HL-60 (cell line): ENCODE results near the gene RECK.

Experiments used
- CTCF ChIP-seq: IDR thresholded peaks from one replicate; pipeline ENCODE4 v1.5.1; 2011; ENCODE audit warnings: low read length, control low read depth, inconsistent platforms; ENCODE audit not compliant: insufficient read depth
- GABPA ChIP-seq: IDR thresholded peaks from 2 replicates; pipeline ENCODE4 v1.6.1; 2012; ENCODE audit warnings: low read depth

GRCh38 chr9:36148311-36149051 lies 111.8 kb downstream of the RECK start:
- TF ChIP-seq CTCF, result no peak
- no peak for TF ChIP-seq GABPA
